Activated naive CD4-positive, alpha-beta T cell treated with anti-CD3 and anti-CD28 coated beads for 36 hours (primary cell): Measurements from ENCODE around the gene CCDC27. TPM values are rescaled to one million over a fixed set of nuclear protein-coding genes. Genes with fewer than 3 reads are reported as not detected.
A peak's percentile ranks its signal among the peaks of the same experiment; 100 is the strongest.
"Not testable (repeated sequence)": the region's sequence is repeated elsewhere in the genome, so short reads cannot be mapped to it uniquely, and the experiment has no call there.

ENCODE experiments used
- CTCF ChIA-PET: fragments of 350-600 bp; sonication (Branson Sonifier 250); formaldehyde crosslinking; loops from one replicate; lab custom pipeline; 2021; ENCODE audit warnings: antibody characterized with exemption; lab: Charles Lee
- DNase-seq: peaks from one replicate; pipeline ENCODE4 v3.0.0-alpha.2; 2020
- H3K27ac Mint-ChIP-seq: one replicate; pipeline ENCODE4 v1.8.0; 2021; ENCODE audit warnings: mild to moderate bottlenecking, mixed read lengths
- H3K27me3 Mint-ChIP-seq: one replicate; pipeline ENCODE4 v1.8.0; 2021; ENCODE audit warnings: low read depth, mixed read lengths
- H3K36me3 Mint-ChIP-seq: one replicate; pipeline ENCODE4 v1.8.0; 2021; ENCODE audit warnings: low read depth, mixed read lengths
- H3K4me1 Mint-ChIP-seq: one replicate; pipeline ENCODE4 v1.8.0; 2021; ENCODE audit warnings: low read depth, mixed read lengths
- H3K4me3 Mint-ChIP-seq: one replicate; pipeline ENCODE4 v1.8.0; 2021; ENCODE audit warnings: mild to moderate bottlenecking, moderate library complexity, mixed read lengths
- H3K9me3 Mint-ChIP-seq: one replicate; pipeline ENCODE4 v1.8.0; 2021; ENCODE audit warnings: mixed read lengths
- intact Hi-C: fragments of 100-400 bp; cut with micrococcal nuclease; formaldehyde crosslinking; loops from one replicate; pipeline ENCODE4 v1.15.1; 2023
- total RNA-seq, 2 experiments: library from RNA; stranded (reverse); gene quantifications; one replicate each; pipeline ENCODE4 v1.2.3, GENCODE V29; 2021

Gene CCDC27
- total RNA-seq, 2 experiments from 2014 or later: not detected

DNA sequence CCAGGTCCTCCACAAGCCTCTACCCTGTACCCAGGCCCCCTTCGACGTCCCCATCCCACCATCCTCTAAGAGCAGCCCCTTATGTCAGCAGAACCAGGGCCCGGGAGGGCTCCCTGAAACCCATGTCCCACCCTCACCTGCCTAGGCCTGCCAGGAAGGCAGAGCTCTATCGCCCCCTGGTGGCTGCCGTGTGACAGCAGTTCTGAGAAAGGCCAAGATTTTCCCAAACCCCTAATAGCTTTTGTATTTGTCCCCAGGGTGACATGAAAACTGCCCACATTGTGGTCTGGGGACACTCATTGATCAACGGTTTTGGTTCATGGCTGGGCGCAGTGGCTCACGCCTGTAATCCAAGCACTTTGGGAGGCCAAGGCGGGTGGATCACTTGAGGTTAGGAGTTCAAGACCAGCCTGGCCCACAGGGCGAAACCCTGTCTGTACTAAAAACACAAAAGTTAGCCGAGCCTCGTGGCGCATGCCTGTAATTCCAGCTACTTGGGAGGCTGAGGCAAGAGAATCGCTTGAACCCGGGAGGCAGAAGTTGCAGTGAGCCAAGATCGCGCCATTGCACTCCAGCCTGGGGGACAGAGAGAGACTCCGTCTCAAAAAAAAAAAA, 27.7 kb upstream of the CCDC27 start:
- H3K4me3 Mint-ChIP-seq, H3K4me1 Mint-ChIP-seq, H3K36me3 Mint-ChIP-seq, H3K9me3 Mint-ChIP-seq, H3K27me3 Mint-ChIP-seq, H3K27ac Mint-ChIP-seq: not testable (repeated sequence)
- DNase-seq: peak; percentile 82
- intact Hi-C loops: loop anchor here (1.0 to 2.0 kb wide), 4 partner anchors 106 to 272 kb away; no protein-coding TSS in a partner anchor
- CTCF ChIA-PET: interaction anchor here (0.7 to 1.3 kb wide), 6 partner anchors 8 to 75 kb away, joined by 3 to 7 read pairs (median 3); partner anchors contain the start of gene WRAP73

DNA sequence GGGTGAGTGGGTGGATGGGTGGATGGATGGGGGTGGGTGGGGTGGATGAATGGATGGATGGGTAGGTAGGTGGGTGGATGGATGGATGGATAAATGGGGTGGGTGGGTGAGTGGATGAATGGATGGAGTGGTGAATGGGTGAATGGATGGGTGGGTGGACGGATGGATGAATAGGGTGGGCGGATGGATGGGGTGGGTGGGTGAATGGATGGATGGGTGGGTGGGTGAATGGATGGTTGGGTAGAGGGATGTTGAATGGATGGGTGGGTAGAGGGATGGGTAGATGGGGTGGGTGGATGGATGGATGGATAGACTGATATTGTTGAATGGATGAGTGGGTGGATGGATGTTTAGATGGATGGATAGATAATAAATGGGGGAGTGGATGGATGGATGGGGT, 26.9 kb upstream of the CCDC27 start:
- no peak overlapping the region for H3K27ac Mint-ChIP-seq
- H3K27me3 Mint-ChIP-seq: no peaks in the 10 kb centered on the region
- no peak for DNase-seq
- H3K4me1 Mint-ChIP-seq: peaks cover 4% of the 10 kb centered on the region
- intact Hi-C loops: loop anchor here (2.0 kb wide), 2 partner anchors 107 to 273 kb away; no protein-coding TSS in a partner anchor
- no peaks in the 10 kb centered on the region for H3K36me3 Mint-ChIP-seq
- H3K9me3 Mint-ChIP-seq: no peaks in the 10 kb centered on the region
- CTCF ChIA-PET: interaction anchor here (0.9 to 1.3 kb wide), 3 partner anchors 9 to 25 kb away, joined by 3 to 7 read pairs (median 6); no protein-coding TSS in a partner anchor
- no peak overlapping the region for H3K4me3 Mint-ChIP-seq

- H3K27me3 Mint-ChIP-seq: peaks cover 2% of the 10 kb centered on the region
- H3K27ac Mint-ChIP-seq: no peak overlapping the region
- DNase-seq: peak; percentile 23
- no peaks in the 10 kb centered on the region for H3K4me1 Mint-ChIP-seq
- intact Hi-C loops: no loop called here
- no peak overlapping the region for H3K4me3 Mint-ChIP-seq
- no peaks in the 10 kb centered on the region for H3K9me3 Mint-ChIP-seq
- no peaks in the 10 kb centered on the region for H3K36me3 Mint-ChIP-seq
- CTCF ChIA-PET: interaction anchor here (0.7 to 1.4 kb wide), 3 partner anchors 12 to 743 kb away, joined by 3 to 6 read pairs (median 3); no protein-coding TSS in a partner anchor
Measured at GRCh38 chr1:3727042-3727824, 25.0 kb upstream of the CCDC27 start.

DNA sequence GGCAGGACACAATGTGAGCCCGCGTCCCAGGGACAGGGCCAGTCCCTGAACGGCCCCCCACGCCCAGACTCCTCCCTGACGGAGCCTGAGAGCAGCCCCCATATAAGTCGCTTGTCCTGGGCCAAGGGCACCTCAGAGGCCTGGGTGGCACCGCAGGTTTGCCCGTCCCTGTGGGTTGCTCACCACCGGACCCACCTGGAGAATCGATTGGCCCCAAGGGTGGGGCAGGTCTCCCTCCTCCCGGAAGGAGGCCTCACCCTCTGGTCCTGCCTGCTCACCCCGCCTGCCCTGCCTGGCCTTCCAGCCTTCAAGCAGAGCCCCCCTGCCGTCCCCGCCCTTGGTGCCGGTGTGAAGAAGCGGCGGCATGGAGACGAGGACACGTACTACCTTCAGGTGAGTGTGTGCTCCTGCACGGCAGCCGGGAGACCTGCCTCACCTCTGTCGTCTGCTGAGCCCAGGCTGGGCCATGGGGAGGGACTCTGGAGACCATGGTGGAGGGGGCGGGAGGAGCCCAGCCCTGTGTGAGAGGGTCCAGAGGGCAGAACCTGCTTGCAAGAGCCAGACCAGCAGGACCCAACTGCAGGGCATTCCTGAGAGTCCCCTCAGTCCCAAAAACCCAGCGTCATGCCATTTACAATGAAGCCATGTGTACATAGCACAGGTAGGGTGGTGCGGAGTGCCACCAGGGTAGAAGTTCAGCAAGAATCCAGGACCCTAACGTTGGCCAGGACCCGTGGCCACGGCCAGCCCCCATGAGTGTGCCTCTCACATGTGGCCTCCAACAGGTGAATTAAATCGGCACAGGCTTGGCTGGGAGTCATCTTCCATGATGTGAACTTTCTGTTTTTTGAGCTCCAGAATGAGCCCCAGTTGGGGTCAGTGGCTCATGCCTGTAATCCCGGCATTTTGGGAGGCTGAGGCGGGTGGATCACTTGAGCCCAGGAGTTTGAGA, 24.1 kb upstream of the CCDC27 start:
- H3K27ac Mint-ChIP-seq: no peak overlapping the region

DNA sequence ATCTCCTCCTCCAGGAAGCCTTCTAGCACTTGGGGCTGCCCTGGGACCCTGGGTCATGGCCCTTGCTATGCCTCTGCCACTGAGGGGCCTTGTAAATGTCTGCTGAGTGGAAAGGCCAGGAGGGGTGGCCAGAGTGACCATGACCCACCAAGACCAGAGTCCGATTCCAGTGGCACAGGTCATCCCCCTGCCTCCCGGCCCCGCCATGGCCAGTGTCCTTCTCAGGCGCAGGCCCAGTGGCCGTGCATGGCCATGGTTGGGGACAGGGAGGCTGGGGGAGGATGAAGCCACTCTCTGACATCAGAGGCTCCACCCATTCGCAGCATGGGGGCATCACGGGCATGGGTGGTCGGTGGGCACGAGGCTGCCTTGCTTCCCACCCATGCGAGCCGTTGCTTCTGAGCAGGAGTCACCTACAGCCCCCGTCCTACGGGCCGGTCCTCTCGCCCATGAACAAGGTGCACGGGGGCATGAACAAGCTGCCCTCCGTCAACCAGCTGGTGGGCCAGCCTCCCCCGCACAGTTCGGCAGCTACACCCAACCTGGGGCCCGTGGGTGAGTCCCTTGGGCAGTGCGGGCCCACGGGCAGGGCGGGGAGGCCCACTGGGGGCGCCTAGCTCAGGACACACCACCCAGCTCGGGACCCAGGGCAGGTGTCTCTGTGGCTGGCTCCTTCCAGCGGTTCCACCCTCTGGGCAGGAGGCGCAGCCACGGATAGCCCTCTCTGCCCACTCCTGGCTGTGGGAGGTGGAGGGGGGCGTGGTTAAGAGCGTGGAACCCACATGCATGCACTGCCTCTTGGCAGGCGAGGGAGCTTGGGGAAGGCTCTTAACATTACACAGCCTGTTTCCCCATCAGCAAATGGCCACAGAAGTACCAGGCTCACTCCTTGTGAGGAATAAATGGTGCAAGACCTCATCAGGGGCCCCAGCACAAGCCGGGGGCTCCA, 22.4 kb upstream of the CCDC27 start:
- Mint-ChIP-seq H3K4me3 (no peak overlapping the region), H3K27me3 (peaks cover 2% of the 10 kb centered on the region)
- intact Hi-C loops: no loop called here

More for the DNA sequence above, 24.1 kb upstream of the CCDC27 start:
- CTCF ChIA-PET: interaction anchor here (1.4 kb wide), 1 partner anchor 11 kb away, joined by 6 read pairs; no protein-coding TSS in a partner anchor
- no peaks in the 10 kb centered on the region for H3K9me3 Mint-ChIP-seq
- H3K27me3 Mint-ChIP-seq: peaks cover 2% of the 10 kb centered on the region
- no peaks in the 10 kb centered on the region for H3K4me1 Mint-ChIP-seq
- H3K36me3 Mint-ChIP-seq: no peaks in the 10 kb centered on the region
- DNase-seq: no peak
- H3K4me3 Mint-ChIP-seq: no peak overlapping the region
- intact Hi-C loops: no loop called here

DNA sequence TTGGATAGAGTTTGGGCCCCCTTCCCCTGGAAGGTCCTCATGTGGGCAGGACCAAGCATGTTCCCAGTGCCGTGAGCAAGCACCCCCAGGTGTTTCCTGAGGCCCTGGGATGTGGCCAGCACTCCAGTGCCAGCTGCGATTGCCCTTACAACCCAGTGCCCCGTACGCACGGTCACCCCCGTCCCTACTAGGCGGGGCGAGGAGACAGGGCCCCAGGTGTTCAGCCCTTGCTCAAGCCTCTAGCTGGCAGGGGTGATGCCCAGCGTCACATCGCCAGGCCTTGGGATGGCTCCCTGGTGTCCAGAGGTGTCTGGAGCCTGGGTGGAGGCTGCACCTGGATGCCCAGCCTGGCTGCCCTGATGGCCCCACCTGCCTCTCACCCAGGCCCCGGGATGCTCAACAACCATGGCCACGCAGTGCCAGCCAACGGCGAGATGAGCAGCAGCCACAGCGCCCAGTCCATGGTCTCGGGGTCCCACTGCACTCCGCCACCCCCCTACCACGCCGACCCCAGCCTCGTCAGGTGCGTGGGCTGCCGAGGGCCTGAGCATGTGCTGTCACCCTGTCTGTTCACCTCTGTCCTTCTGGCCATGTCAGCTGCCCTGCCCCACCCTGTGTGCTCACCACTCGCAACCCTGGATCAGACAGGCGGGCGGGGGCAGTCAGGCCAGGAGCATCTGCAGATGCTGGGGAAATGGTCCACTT, 21.6 kb upstream of the CCDC27 start:
- CTCF ChIA-PET: interaction anchor here (0.6 to 0.7 kb wide), 2 partner anchors 10 to 383 kb away, joined by 3 read pairs; no protein-coding TSS in a partner anchor
- Mint-ChIP-seq H3K36me3 (no peaks in the 10 kb centered on the region), H3K27me3 (peaks cover 2% of the 10 kb centered on the region), H3K9me3 (no peaks in the 10 kb centered on the region), H3K27ac (no peak overlapping the region), H3K4me3 (no peak overlapping the region), H3K4me1 (no peaks in the 10 kb centered on the region)
- DNase-seq: no peak
- intact Hi-C loops: no loop called here

More for the DNA sequence above, 22.4 kb upstream of the CCDC27 start:
- no peaks in the 10 kb centered on the region for H3K36me3 Mint-ChIP-seq
- DNase-seq: no peak
- CTCF ChIA-PET: no interaction called here
- H3K4me1 Mint-ChIP-seq: no peaks in the 10 kb centered on the region
- H3K9me3 Mint-ChIP-seq: no peaks in the 10 kb centered on the region
- H3K27ac Mint-ChIP-seq: no peak overlapping the region

GRCh38 chr1:3731583-3732433, 20.4 kb upstream of the CCDC27 start:
- intact Hi-C loops: no loop called here
- DNase-seq: no peak
- Mint-ChIP-seq H3K4me1 (no peaks in the 10 kb centered on the region), H3K9me3 (no peaks in the 10 kb centered on the region), H3K36me3 (no peaks in the 10 kb centered on the region), H3K27ac (no peak overlapping the region), H3K4me3 (no peak overlapping the region), H3K27me3 (peaks cover 2% of the 10 kb centered on the region)
- CTCF ChIA-PET: interaction anchor here (0.6 to 0.7 kb wide), 2 partner anchors 11 to 384 kb away, joined by 3 read pairs; no protein-coding TSS in a partner anchor

- CTCF ChIA-PET: no interaction called here
- H3K27ac Mint-ChIP-seq: no peak overlapping the region
- no peak for DNase-seq
Measured at GRCh38 chr1:3732434-3733093, 19.7 kb upstream of the CCDC27 start.

DNA sequence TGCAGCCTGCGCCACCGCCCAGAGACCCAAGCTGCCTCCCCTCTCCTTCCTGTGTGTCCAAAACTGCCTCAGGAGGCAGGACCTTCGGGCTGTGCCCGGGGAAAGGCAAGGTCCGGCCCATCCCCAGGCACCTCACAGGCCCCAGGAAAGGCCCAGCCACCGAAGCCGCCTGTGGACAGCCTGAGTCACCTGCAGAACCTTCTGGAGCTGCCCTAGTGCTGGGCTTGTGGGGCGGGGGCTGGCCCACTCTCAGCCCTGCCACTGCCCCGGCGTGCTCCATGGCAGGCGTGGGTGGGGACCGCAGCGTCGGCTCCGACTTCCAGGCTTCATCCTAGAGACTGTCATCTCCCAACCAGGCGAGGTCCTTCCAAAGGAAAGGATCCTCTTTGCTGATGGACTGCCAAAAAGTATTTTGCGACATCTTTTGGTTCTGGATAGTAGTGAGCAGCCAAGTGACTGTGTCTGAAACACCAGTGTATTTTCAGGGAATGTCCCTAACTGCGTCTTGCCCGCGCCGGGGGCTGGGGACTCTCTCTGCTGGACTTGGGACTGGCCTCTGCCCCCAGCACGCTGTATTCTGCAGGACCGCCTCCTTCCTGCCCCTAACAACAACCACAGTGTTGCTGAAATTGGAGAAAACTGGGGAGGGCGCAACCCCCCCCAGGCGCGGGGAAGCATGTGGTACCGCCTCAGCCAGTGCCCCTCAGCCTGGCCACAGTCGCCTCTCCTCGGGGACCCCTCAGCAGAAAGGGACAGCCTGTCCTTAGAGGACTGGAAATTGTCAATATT, 19.0 kb upstream of the CCDC27 start:
- intact Hi-C loops: no loop called here
- no peak for DNase-seq
- no peaks in the 10 kb centered on the region for H3K9me3 Mint-ChIP-seq
- H3K27ac Mint-ChIP-seq: no peak overlapping the region
- CTCF ChIA-PET: no interaction called here
- peaks cover 2% of the 10 kb centered on the region for H3K27me3 Mint-ChIP-seq
- no peaks in the 10 kb centered on the region for H3K36me3 Mint-ChIP-seq
- no peak overlapping the region for H3K4me3 Mint-ChIP-seq
- H3K4me1 Mint-ChIP-seq: no peaks in the 10 kb centered on the region

More at GRCh38 chr1:3732434-3733093, 19.7 kb upstream of the CCDC27 start:
- Mint-ChIP-seq H3K27me3 (peaks cover 2% of the 10 kb centered on the region), H3K4me1 (no peaks in the 10 kb centered on the region), H3K4me3 (no peak overlapping the region), H3K9me3 (no peaks in the 10 kb centered on the region), H3K36me3 (no peaks in the 10 kb centered on the region)
- intact Hi-C loops: no loop called here
